Measurements from ENCODE around the gene SCO2.

The SCO2 gene

GRCh38 chr22:50485221-50486131, 39.9 kb downstream of the SCO2 start:
- H3K9ac ChIP-seq (ENCODE audit: low read length), result no peak overlapping the region
- H3K27me3 ChIP-seq (ENCODE audit: control insufficient read depth in 1 of 2, insufficient read depth in 2 of 2, low read length in 2 of 2), result peaks cover 2 to 38% of the 10 kb centered on the region in 2 donors
- H3K9me3 ChIP-seq (ENCODE audit: low read length), result no peaks in the 10 kb centered on the region
- no peak overlapping the region for H3K27ac ChIP-seq (ENCODE audit: low read depth, low read length)
- H3K36me3 ChIP-seq (ENCODE audit: insufficient read depth, low read length), result no peaks in the 10 kb centered on the region
- H3K4me3 ChIP-seq (ENCODE audit: low read depth in 1 of 2, low read length in 2 of 2), result no peak overlapping the region
- no peaks in the 10 kb centered on the region for H3K4me1 ChIP-seq (ENCODE audit: insufficient read depth, low read length)

GRCh38 chr22:50483977-50484853, 41.2 kb downstream of the SCO2 start:
- Histone ChIP-seq H3K36me3 (ENCODE audit: insufficient read depth, low read length) (no peaks in the 10 kb centered on the region), H3K4me1 (ENCODE audit: insufficient read depth, low read length) (no peaks in the 10 kb centered on the region), H3K4me3 (ENCODE audit: low read depth in 1 of 2, low read length in 2 of 2) (no peak overlapping the region), H3K9ac (ENCODE audit: low read length) (no peak overlapping the region), H3K27ac (ENCODE audit: low read depth, low read length) (no peak overlapping the region), H3K27me3 (ENCODE audit: control insufficient read depth in 1 of 2, insufficient read depth in 2 of 2, low read length in 2 of 2) (peaks cover 11 to 47% of the 10 kb centered on the region in 2 donors), H3K9me3 (ENCODE audit: low read length) (no peaks in the 10 kb centered on the region)

DNA sequence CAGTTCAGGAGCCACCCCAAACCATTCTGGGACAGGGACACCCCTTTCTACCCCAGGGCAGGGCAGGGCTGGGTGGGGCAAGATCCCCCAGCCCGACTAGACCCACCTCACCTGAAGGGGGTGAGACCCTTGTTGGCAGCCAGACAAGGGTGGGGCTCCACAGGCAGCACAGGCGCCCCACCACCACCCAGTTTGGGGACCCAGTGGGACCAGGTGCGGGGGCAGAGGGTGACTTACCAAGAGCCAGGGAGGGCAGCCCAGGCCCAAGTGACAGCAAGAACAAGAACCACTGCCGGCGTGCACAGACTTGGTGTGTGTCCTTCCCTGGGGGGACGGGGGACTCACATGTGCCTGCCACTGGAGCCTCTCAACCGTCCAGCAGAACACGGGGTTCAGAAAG, 41.8 kb downstream of the SCO2 start:
- no peaks in the 10 kb centered on the region for H3K4me1 ChIP-seq (ENCODE audit: insufficient read depth, low read length)
- no peaks in the 10 kb centered on the region for H3K36me3 ChIP-seq (ENCODE audit: insufficient read depth, low read length)
- H3K9me3 ChIP-seq (ENCODE audit: low read length), result no peaks in the 10 kb centered on the region
- H3K4me3 ChIP-seq (ENCODE audit: low read depth in 1 of 2, low read length in 2 of 2), result no peak overlapping the region
- H3K27me3 ChIP-seq (ENCODE audit: control insufficient read depth in 1 of 2, insufficient read depth in 2 of 2, low read length in 2 of 2), result peaks cover 11 to 47% of the 10 kb centered on the region in 2 donors
- no peak overlapping the region for H3K9ac ChIP-seq (ENCODE audit: low read length)
- no peak overlapping the region for H3K27ac ChIP-seq (ENCODE audit: low read depth, low read length)

DNA sequence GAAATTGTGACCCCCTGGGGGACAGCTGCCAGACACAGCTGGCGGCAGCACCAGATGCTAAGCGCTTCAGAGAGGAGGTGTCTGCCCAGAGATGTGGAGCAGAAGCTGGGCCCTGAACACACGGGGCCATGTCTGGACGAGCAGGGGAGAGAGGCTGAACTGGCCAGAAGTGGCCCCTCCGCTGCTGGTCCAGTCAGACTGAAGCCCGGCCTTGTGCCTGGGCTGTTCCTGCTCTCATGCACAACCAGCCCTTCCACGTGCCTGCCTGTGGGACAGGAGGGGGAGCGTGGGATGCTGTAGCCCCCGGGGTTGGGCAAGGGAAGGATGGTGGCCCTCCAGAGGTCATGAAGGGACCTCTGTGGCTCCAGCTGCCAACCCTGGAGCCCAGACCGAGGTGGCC, 42.3 kb downstream of the SCO2 start:
- peaks cover 11 to 47% of the 10 kb centered on the region in 2 donors for H3K27me3 ChIP-seq (ENCODE audit: control insufficient read depth in 1 of 2, insufficient read depth in 2 of 2, low read length in 2 of 2)
- no peak overlapping the region for H3K4me3 ChIP-seq (ENCODE audit: low read depth in 1 of 2, low read length in 2 of 2)
- H3K27ac ChIP-seq (ENCODE audit: low read depth, low read length), result no peak overlapping the region
- no peaks in the 10 kb centered on the region for H3K9me3 ChIP-seq (ENCODE audit: low read length)
- H3K9ac ChIP-seq (ENCODE audit: low read length), result no peak overlapping the region
- no peaks in the 10 kb centered on the region for H3K36me3 ChIP-seq (ENCODE audit: insufficient read depth, low read length)
- no peaks in the 10 kb centered on the region for H3K4me1 ChIP-seq (ENCODE audit: insufficient read depth, low read length)

DNA sequence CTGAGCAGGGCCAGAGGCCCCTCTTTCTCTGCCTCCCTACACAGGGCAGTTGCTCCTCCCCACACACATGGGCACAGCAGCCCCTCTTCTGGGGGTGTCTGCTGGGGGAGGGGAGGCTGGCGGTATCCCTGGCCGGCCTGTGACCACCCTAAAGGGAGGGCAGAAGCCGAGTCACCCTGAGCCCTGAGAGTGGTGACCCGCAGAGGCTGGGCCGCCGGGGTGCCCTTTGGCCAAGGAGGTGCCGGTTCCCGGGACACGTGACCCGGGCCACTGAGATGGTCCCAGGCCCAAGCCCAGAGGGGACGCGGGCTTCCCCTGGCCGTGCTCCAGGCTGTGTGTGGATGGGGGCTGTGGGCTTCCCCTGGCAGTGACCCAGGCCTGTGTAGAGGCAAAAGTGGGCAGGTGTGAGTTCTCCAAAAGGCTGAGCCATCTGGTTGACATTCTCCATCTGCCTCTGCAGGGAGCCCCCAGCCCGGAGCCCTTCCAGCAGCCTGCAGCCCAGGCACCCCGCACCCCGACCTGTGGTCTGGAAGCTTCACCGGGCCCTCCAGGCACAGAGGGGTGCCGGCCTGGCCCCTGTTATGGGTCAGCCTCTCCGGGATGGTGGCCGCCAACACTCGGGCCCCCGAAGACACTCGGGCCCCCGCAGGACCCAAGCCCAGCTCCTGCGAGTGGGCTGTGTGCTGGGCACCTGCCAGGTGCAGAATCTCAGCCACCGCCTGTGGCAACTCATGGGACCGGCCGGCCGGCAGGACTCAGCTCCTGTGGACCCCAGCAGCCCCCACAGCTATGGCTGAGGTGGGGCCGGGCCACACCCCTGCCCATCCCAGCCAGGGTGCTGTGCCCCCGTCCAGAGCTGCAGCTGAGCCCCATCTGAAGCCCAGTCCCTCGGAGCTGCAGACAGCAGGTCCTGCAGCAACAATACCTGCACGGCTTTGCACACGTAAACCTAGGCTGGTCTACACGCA, 43.0 kb downstream of the SCO2 start:
- H3K4me3 ChIP-seq (ENCODE audit: low read depth in 1 of 2, low read length in 2 of 2), result no peak overlapping the region
- H3K4me1 ChIP-seq (ENCODE audit: insufficient read depth, low read length), result no peaks in the 10 kb centered on the region
- H3K9ac ChIP-seq (ENCODE audit: low read length), result no peak overlapping the region
- H3K27me3 ChIP-seq (ENCODE audit: control insufficient read depth in 1 of 2, insufficient read depth in 2 of 2, low read length in 2 of 2), result peaks cover 11 to 47% of the 10 kb centered on the region in 2 donors
- H3K9me3 ChIP-seq (ENCODE audit: low read length), result no peaks in the 10 kb centered on the region
- no peaks in the 10 kb centered on the region for H3K36me3 ChIP-seq (ENCODE audit: insufficient read depth, low read length)
- no peak overlapping the region for H3K27ac ChIP-seq (ENCODE audit: low read depth, low read length)

DNA sequence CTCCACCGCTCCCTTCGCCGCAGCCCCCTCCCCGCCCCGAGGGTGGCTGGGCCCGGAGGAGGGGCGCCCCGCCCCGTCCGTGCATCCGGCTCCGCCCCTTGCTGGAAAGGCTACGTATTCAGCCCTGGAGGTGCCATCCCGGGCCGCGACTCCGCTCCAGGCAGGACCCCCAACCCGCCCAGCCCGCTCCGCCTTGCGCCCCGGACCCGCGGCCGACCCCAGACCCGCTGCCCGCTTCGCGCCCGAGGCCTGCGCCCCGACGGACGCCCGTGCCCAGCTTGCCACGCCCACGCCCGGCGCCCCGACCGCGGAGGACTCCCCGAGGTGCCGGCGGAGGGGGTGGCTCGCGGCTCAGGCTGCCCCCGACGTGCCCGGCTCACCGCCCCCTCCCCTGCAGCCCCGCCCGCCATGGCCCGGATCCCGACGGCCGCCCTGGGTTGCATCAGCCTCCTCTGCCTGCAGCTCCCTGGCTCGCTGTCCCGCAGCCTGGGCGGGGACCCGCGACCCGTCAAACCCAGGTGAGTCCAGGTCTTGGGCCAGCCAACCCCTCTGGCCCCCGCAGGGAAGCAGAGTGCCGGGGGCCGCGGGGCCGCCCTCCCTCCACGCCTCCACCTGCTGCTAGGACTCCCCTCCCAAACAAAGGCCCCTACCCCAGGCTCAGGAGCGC, 43.8 kb downstream of the SCO2 start, which contains the start of gene ADM2:
TSS of gene ADM2 (plus strand) at position 104 of the 667 bp plus-strand sequence. CDS start at position 409, 305 bp downstream.
- Histone ChIP-seq H3K9ac (ENCODE audit: low read length) (no peak within 1 kb of the TSS), H3K4me1 (ENCODE audit: insufficient read depth, low read length) (no peaks in the 10 kb centered on the region), H3K27me3 (ENCODE audit: control insufficient read depth in 1 of 2, insufficient read depth in 2 of 2, low read length in 2 of 2) (peaks cover 11 to 47% of the 10 kb centered on the region in 2 donors), H3K36me3 (ENCODE audit: insufficient read depth, low read length) (no peaks in the 10 kb centered on the region), H3K4me3 (ENCODE audit: low read depth in 1 of 2, low read length in 2 of 2) (no peak within 1 kb of the TSS), H3K27ac (ENCODE audit: low read depth, low read length) (no peak within 1 kb of the TSS), H3K9me3 (ENCODE audit: low read length) (no peaks in the 10 kb centered on the region)

DNA sequence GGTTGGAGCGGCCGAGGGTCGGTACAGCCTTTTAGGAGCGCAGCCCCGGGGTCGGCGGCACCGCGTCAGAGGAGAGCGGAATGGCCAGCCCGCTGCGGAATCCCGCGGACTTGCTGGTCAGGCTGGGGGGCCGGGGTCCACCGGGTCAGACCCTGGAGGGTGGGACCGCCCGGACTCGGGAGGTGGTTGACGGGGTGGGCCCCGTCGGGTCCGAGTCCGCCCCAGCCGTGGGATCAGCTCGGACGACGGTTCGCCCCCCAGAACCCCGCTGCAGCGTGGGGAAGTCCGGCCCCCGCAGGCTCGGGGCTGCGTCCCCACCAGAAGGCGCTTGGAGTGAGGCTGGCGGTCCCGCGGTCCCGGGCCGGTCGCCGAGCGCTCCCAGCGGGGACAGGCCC, 44.4 kb downstream of the SCO2 start:
- Histone ChIP-seq H3K27ac (ENCODE audit: low read depth, low read length) (no peak overlapping the region), H3K9me3 (ENCODE audit: low read length) (no peaks in the 10 kb centered on the region), H3K4me3 (ENCODE audit: low read depth in 1 of 2, low read length in 2 of 2) (no peak overlapping the region), H3K9ac (ENCODE audit: low read length) (no peak overlapping the region), H3K36me3 (ENCODE audit: insufficient read depth, low read length) (no peaks in the 10 kb centered on the region), H3K27me3 (ENCODE audit: control insufficient read depth in 1 of 2, insufficient read depth in 2 of 2, low read length in 2 of 2) (peaks cover 11 to 47% of the 10 kb centered on the region in 2 donors), H3K4me1 (ENCODE audit: insufficient read depth, low read length) (no peaks in the 10 kb centered on the region)

GRCh38 chr22:50479721-50480120, 45.7 kb downstream of the SCO2 start:
- H3K9ac ChIP-seq (ENCODE audit: low read length), result no peak overlapping the region
- no peak overlapping the region for H3K27ac ChIP-seq (ENCODE audit: low read depth, low read length)
- H3K9me3 ChIP-seq (ENCODE audit: low read length), result no peaks in the 10 kb centered on the region
- no peaks in the 10 kb centered on the region for H3K36me3 ChIP-seq (ENCODE audit: insufficient read depth, low read length)
- H3K27me3 ChIP-seq (ENCODE audit: control insufficient read depth in 1 of 2, insufficient read depth in 2 of 2, low read length in 2 of 2), result peaks cover 11 to 47% of the 10 kb centered on the region in 2 donors
- no peak overlapping the region for H3K4me3 ChIP-seq (ENCODE audit: low read depth in 1 of 2, low read length in 2 of 2)
- peaks cover 6% of the 10 kb centered on the region for H3K4me1 ChIP-seq (ENCODE audit: insufficient read depth, low read length)

DNA sequence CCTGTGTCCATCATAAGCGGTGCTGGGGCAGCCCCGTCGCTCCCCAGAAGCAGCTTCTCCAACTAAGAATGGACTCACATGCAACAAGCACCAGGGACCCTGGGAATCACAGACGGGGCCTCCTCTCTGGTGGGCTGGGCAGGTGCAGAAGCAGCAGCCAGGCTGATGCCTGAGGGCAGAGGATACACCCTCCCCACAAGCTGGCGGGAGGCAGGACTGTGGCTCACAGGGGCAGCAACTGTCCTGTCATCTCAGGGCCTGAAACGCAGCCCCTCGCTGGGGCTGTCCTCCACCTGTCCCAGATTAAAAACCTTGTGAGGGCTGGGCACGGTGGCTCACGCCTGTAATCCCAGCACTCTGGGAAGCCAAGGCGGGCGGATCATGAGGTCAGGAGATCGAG, 47.5 kb downstream of the SCO2 start:
- no peak overlapping the region for H3K9ac ChIP-seq (ENCODE audit: low read length)
- no peaks in the 10 kb centered on the region for H3K36me3 ChIP-seq (ENCODE audit: insufficient read depth, low read length)
- H3K4me1 ChIP-seq (ENCODE audit: insufficient read depth, low read length), result peaks cover 15% of the 10 kb centered on the region
- H3K27ac ChIP-seq (ENCODE audit: low read depth, low read length), result no peak overlapping the region
- no peaks in the 10 kb centered on the region for H3K9me3 ChIP-seq (ENCODE audit: low read length)
- H3K27me3 ChIP-seq (ENCODE audit: control insufficient read depth in 1 of 2, insufficient read depth in 2 of 2, low read length in 2 of 2), result peaks cover 11 to 32% of the 10 kb centered on the region in 2 donors
- H3K4me3 ChIP-seq (ENCODE audit: low read depth in 1 of 2, low read length in 2 of 2), result no peak overlapping the region

DNA sequence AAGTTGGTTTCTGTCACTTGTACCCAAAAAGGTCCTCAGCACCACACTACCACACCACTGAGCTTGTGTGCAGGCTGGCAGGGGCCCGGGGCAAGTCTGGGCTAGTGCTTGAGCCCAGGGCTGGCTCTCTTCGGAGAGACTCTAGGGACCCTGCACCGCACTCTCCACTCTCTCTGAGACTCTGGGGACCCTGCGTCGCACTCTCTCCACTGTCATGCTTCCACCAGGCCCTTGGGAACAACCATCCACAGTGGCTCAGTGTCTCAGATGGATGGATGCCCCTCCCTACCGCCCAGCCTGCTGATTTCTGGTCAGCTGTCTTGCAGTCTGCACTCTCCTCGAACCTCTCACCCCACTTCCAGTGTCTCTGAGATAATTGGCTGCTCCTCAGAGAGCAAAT, 48.5 kb downstream of the SCO2 start:
- no peaks in the 10 kb centered on the region for H3K36me3 ChIP-seq (ENCODE audit: insufficient read depth, low read length)
- no peaks in the 10 kb centered on the region for H3K9me3 ChIP-seq (ENCODE audit: low read length)
- H3K4me3 ChIP-seq (ENCODE audit: low read depth in 1 of 2, low read length in 2 of 2), result no peak overlapping the region
- peaks cover 11 to 22% of the 10 kb centered on the region in 2 donors for H3K27me3 ChIP-seq (ENCODE audit: control insufficient read depth in 1 of 2, insufficient read depth in 2 of 2, low read length in 2 of 2)
- no peak overlapping the region for H3K27ac ChIP-seq (ENCODE audit: low read depth, low read length)
- H3K9ac ChIP-seq (ENCODE audit: low read length), result no peak overlapping the region
- peaks cover 24% of the 10 kb centered on the region for H3K4me1 ChIP-seq (ENCODE audit: insufficient read depth, low read length)
